GM12878 (cell line): ENCODE data around the gene EWSR1. TPM values are rescaled to one million over a fixed set of nuclear protein-coding genes. Genes with fewer than 3 reads are reported as not detected.
A peak's percentile ranks its signal among the peaks of the same experiment; 100 is the strongest.

ENCODE experiments used
- ATAC-seq: fragments of 200-7000 bp; cut with Tn5 transposase; 3 replicates; pipeline ENCODE4 v1.9.1; 2020; ENCODE audit warnings: mild to moderate bottlenecking, moderate library complexity
- BruUV-seq: library from RNA; stranded (reverse); fragments of 400-500 nt; replicated peaks from 2 replicates; lab custom pipeline; 2021; lab: Mats Ljungman, UMichigan
- CTCF ChIA-PET: fragments of 300-600 bp; sonication (Branson Sonifier 250); formaldehyde crosslinking; extraction: SDS; loops from one replicate; lab custom pipeline; 2021; ENCODE audit warnings: inconsistent platforms; lab: Yijun Ruan, JAX
- POLR2A ChIA-PET: fragments of 350-600 bp; formaldehyde crosslinking; extraction: SDS; loops from one replicate; lab custom pipeline; 2021; ENCODE audit warnings: inconsistent platforms; lab: Charles Lee
- RAD21 ChIA-PET: fragments of 300-600 bp; sonication (Branson Sonifier 250); formaldehyde crosslinking; loops from one replicate; lab custom pipeline; 2023; ENCODE audit warnings: antibody characterized with exemption; ENCODE audit not compliant: unreplicated experiment; lab: Charles Lee
- SMC1A ChIA-PET: fragments of 300-600 bp; sonication (Branson Sonifier 250); formaldehyde crosslinking; loops from one replicate; lab custom pipeline; 2023; ENCODE audit not compliant: unreplicated experiment, uncharacterized antibody; lab: Charles Lee
- DNase-seq: peaks from one replicate; pipeline ENCODE4 v3.0.0-alpha.2; 2011; ENCODE audit warnings: low read depth, low spot score
- FAIRE-seq: peaks from 3 replicates; lab custom pipeline; 2011; peaks lifted over from hg19 to GRCh38; lab: Jason Lieb, UNC
- H2AFZ ChIP-seq: 2 replicates; pipeline ENCODE4 v1.6.0; 2011; ENCODE audit warnings: low read depth, low read length, control low read depth; ENCODE audit not compliant: control insufficient read depth
- H3K27ac ChIP-seq: 2 replicates; pipeline ENCODE4 v1.5.1; 2011; ENCODE audit warnings: control low read depth; ENCODE audit not compliant: control insufficient read depth, insufficient read depth
- H3K27me3 ChIP-seq, 2 experiments: replicated peaks in 1 of 2; 2 replicates each; pipeline versions ENCODE4 v1.6.0 to v1.6.1; 2011; ENCODE audit warnings: low read length in 1 of 2; ENCODE audit not compliant: control insufficient read depth in 2 of 2, insufficient read depth in 2 of 2
- H3K36me3 ChIP-seq, 2 experiments: 2 replicates each; pipeline ENCODE4 v1.5.1; 2011; ENCODE audit warnings: low read length in 1 of 2; ENCODE audit not compliant: control insufficient read depth in 2 of 2, insufficient read depth in 2 of 2
- H3K4me1 ChIP-seq: 2 replicates; pipeline ENCODE4 v1.6.1; 2011; ENCODE audit warnings: mild to moderate bottlenecking, low read length, moderate library complexity, mixed read lengths; ENCODE audit not compliant: control insufficient read depth, insufficient read depth
- H3K4me2 ChIP-seq: 2 replicates; pipeline ENCODE4 v1.6.0; 2011; ENCODE audit warnings: control low read depth; ENCODE audit not compliant: control insufficient read depth, insufficient read depth
- H3K4me3 ChIP-seq: fragments of 200-600 bp; sonication (generic); 2 replicates; pipeline ENCODE4 v1.5.1; 2016
- H3K79me2 ChIP-seq: 2 replicates; pipeline ENCODE4 v1.6.0; 2011; ENCODE audit warnings: low read length; ENCODE audit not compliant: control insufficient read depth, insufficient read depth
- H3K9ac ChIP-seq: 2 replicates; pipeline ENCODE4 v1.8.0; 2011; ENCODE audit warnings: low read length, control low read depth, mixed read lengths; ENCODE audit not compliant: control insufficient read depth, insufficient read depth
- H3K9me3 ChIP-seq: replicated peaks from 3 replicates; pipeline ENCODE4 v1.5.1; 2011; ENCODE audit warnings: mild to moderate bottlenecking, low read length; ENCODE audit not compliant: control insufficient read depth, insufficient read depth
- H4K20me1 ChIP-seq: 2 replicates; pipeline ENCODE4 v1.6.0; 2011; ENCODE audit not compliant: control insufficient read depth, insufficient read depth
- E2F4 ChIP-seq: IDR thresholded peaks from 2 replicates; pipeline ENCODE4 v1.6.1; 2012; ENCODE audit warnings: low read depth, low read length, improper control_type of control experiment
- HDGF ChIP-seq: fragments of 450-650 bp; IDR thresholded peaks from 2 replicates; pipeline ENCODE4 v1.6.1; 2016; ENCODE audit warnings: antibody characterized with exemption
- LARP7 ChIP-seq: fragments of 450-650 bp; IDR thresholded peaks from 2 replicates; pipeline ENCODE4 v1.6.1; 2017; ENCODE audit warnings: mild to moderate bottlenecking
- MEF2A ChIP-seq: IDR thresholded peaks from 2 replicates; pipeline ENCODE4 v1.6.1; 2011; ENCODE audit warnings: low read depth, mild to moderate bottlenecking, low read length, moderate library complexity; ENCODE audit not compliant: insufficient read depth
- MXI1 ChIP-seq: fragments of 150-350 bp; IDR thresholded peaks from 2 replicates; pipeline ENCODE4 v1.6.1; 2011; ENCODE audit warnings: low read depth, mild to moderate bottlenecking, inconsistent platforms, low read length, improper control_type of control experiment
- MYB ChIP-seq: fragments of 150-350 bp; IDR thresholded peaks from 2 replicates; pipeline ENCODE4 v1.6.1; 2014; ENCODE audit warnings: mild to moderate bottlenecking, low read depth, low read length, borderline replicate concordance
- NFYA ChIP-seq: IDR thresholded peaks from 2 replicates; pipeline ENCODE4 v1.6.1; 2011; ENCODE audit warnings: low read depth, mild to moderate bottlenecking, low read length, improper control_type of control experiment, borderline replicate concordance
- PBX3 ChIP-seq: IDR thresholded peaks from 2 replicates; pipeline ENCODE4 v1.6.1; 2011; ENCODE audit warnings: mild to moderate bottlenecking, low read depth, low read length, moderate library complexity; ENCODE audit not compliant: insufficient replicate concordance
- POLR2AphosphoS2 ChIP-seq: IDR thresholded peaks from 2 replicates; pipeline ENCODE4 v1.6.1; 2011; ENCODE audit warnings: low read depth, mild to moderate bottlenecking, low read length, improper control_type of control experiment, moderate library complexity
- ZNF274 ChIP-seq: IDR thresholded peaks from one replicate; pipeline ENCODE4 v1.8.0; 2011; ENCODE audit not compliant: insufficient read length, insufficient read depth
- ZNF622 ChIP-seq: fragments of 450-650 bp; IDR thresholded peaks from 2 replicates; pipeline ENCODE4 v1.6.1; 2017; ENCODE audit warnings: mild to moderate bottlenecking, inconsistent platforms
- WGBS: methylation state at CpG from one replicate; pipeline ENCODE4 v1.1.6; 2016; ENCODE audit warnings: low lambda C conversion rate; ENCODE audit not compliant: insufficient replicate concordance, insufficient coverage; ENCODE audit errors: missing lambda C conversion rate; 5-methylcytosine and 5-hydroxymethylcytosine counted together
- in situ Hi-C: fragments of 300-500 bp; cut with MboI; formaldehyde crosslinking; loops from 9 replicates; pipeline ENCODE4 v1.14.3; 2018; ENCODE audit warnings: mixed read lengths
- intact Hi-C: fragments of 100-400 bp; cut with micrococcal nuclease; formaldehyde crosslinking; loops from one replicate; pipeline ENCODE4 v1.14.2; 2022; ENCODE audit not compliant: unreplicated experiment
- polyA plus RNA-seq, 11 experiments: library from polyadenylated mRNA; depleted of rRNA in 4 of 11; unstranded in 6 of 11; stranded (reverse) in 5 of 11; fragments of >200 nt; fragmentation: Nextera tagmentation in 4 of 11; fragmentation: Illumina TruSeq in 1 of 11; extraction: Ambion mirVana in 4 of 11; extraction: Trizol in 1 of 11; gene quantifications; 1 replicate in 1 of 11; 2 replicates in 10 of 11; pipeline versions ENCODE4 v1.2.1 to v1.2.3, GENCODE V29; 2011 to 2016; ENCODE audit warnings: inconsistent platforms in 2 of 11, missing spikeins in 2 of 11, low read depth in 1 of 11
- total RNA-seq, 4 experiments: library from RNA; depleted of rRNA in 3 of 4; stranded (reverse); fragments of >200 nt in 3 of 4; fragmentation: Illumina TruSeq in 1 of 4; extraction: Trizol in 1 of 4; gene quantifications; 2 replicates each; pipeline versions ENCODE4 v1.2.1 to v1.2.3, GENCODE V29; 2013 to 2021

EWSR1 gene
- total and polyA plus RNA-seq, 10 of the 15 experiments (the other 5 are each of a cell fraction or from before 2014, with no cell fraction given) = 130 to 480 (median 356) TPM

- POLR2A ChIA-PET = interaction anchor here (0.6 kb wide), 2 partner anchors 66 to 252 kb away, joined by 7 to 8 read pairs; no protein-coding TSS in a partner anchor
- ATAC-seq = peak; percentile 6
These were observed 8.0 kb upstream of the EWSR1 start for GRCh38 chr22:29260031-29260560.

More at GRCh38 chr22:29260031-29260560, 8.0 kb upstream of the EWSR1 start:
- ChIA-PET CTCF (interaction anchor here (2.7 kb wide), 1 partner anchor 15 kb away, joined by 7 read pairs; no protein-coding TSS in a partner anchor), RAD21 (no interaction called here), SMC1A (no interaction called here)
- WGBS = 89% methylated on average over 13 of the region's 13 CpGs
- Histone ChIP-seq H2AFZ (no peak overlapping the region), H3K4me3 (no peak overlapping the region), H3K27ac (no peak overlapping the region), H3K27me3 (no peaks in the 10 kb centered on the region), H3K4me1 (no peaks in the 10 kb centered on the region), H3K9ac (no peak overlapping the region), H3K4me2 (no peak overlapping the region), H3K36me3 (peaks cover under 1 to 5% of the 10 kb centered on the region in 2 experiments; a peak in 3 of 4 replicates), H3K9me3 (no peaks in the 10 kb centered on the region), H4K20me1 (no peaks in the 10 kb centered on the region), H3K79me2 (no peaks in the 10 kb centered on the region)
- no peak for DNase-seq
- in situ Hi-C loops = no loop called here
- BruUV-seq = no TSS peak
- no peak for FAIRE-seq
- TF ChIP-seq PBX3 (no peak), E2F4 (no peak), LARP7 (no peak), ZNF274 (no peak), MEF2A (no peak), POLR2AphosphoS2 (no peak), ZNF622 (no peak), MXI1 (no peak), MYB (no peak), NFYA (no peak), HDGF (no peak)
- intact Hi-C loops = no loop called here
